ENCODE measurements around the gene ATP6V0B.

ATP6V0B gene

DNA sequence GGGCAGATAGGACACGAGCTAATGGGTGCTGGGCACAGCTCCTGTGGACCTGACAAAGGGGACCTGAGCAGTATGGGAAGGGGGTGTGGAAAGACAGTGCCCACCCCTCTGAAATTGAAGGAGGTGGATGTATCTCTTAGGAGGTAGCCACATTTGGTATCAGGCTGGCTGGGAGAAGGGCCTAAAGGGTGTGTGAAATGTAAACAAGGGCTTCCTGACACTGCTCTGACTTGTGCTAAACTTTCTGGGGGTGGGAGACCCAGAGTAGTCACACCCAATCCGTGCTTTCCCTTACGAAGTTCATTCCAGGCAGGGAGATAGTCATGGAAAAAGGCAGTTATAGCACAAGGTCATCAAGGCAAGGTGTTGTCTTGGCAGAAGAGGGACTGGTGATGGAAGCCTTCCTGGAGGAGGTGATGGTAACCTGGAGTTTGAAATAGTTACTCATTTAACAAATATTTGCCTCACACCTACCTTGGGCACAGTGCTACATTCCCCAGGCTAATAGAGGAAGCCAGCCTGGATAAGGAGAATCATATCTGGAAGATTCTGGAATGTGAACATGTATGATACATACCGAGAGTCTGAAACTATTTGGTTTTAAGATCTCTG is 11.3 kb downstream of the ATP6V0B start:
- no peak for DNase-seq

DNA sequence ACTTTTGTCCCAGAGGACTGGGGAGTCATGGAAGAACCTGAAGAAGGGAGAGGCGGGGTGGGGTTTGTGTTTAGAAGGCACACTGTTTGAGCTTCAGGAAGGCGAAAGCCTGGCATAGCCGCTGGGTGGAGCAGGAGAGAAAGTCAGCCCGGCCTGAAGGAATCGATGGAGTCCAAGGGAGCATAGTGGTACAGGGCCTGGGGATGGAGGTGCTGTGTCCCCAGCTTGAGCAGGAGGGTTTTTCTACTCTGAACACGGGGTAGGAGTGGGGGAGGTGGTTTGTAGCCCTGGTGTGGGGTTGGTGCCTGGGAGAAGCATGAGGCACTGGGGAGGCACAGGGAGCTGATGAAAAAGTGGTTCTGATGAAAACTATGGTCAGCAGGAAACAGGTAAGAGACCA is 12.0 kb downstream of the ATP6V0B start:
- DNase-seq = no peak

DNA sequence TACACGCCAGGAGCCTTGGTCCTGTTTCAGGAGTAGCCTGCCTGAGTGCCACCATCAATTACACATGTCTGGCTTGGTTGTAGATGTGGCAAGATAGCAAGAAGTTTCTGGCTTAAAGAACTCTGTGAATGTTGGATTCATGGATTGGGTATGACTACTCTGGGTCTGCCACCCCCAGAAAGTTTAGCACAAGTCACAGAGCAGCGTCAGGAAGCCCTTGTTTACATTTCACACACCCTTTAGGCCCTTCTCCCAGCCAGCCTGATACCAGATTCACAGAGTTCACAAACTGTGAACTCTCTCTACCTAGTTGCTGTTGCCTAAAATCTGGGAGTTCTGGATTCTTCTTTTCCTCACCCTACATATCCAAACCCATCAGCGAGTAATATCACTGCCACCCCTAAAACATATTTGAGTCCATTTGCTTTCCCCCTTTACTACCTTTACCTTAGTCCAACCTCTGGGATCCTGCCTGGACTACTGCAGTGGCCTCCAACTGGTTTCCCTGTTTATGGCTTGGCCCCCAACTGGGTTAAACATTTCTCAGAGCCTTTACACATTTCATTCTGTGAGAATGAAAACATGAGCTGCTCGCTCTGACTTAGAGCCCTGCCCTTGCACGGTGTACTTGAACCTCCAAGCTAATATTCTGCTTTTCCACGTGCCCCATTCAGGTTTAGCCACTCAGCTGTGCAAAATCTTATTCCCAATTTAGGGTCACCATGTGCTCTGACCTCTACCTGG is 12.6 kb downstream of the ATP6V0B start:
- DNase-seq = no peak

DNA sequence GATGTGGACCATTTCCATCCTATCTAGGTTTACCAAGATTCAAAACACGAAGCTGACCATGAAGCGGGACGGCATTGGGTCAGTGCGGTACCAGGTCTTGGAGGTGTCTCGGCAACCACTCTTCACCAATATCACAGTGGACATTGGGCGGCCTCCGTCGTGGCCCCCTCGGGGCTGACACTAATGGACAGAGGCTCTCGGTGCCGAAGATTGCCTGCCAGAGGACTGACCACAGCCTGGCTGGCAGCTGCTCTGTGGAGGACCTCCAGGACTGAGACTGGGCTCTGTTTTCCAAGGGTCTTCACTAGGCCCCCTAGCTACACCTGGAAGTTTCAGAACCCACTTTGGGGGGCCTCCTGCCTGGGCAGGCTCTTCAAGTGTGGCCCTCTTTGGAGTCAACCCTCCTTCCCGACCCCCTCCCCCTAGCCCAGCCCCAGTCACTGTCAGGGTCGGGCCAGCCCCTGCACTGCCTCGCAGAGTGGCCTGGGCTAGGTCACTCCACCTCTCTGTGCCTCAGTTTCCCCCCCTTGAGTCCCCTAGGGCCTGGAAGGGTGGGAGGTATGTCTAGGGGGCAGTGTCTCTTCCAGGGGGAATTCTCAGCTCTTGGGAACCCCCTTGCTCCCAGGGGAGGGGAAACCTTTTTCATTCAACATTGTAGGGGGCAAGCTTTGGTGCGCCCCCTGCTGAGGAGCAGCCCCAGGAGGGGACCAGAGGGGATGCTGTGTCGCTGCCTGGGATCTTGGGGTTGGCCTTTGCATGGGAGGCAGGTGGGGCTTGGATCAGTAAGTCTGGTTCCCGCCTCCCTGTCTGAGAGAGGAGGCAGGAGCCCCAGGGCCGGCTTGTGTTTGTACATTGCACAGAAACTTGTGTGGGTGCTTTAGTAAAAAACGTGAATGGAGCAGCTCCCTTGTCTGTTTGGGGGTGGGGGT is 15.8 kb downstream of the ATP6V0B start:
- DNase-seq = no peak

DNA sequence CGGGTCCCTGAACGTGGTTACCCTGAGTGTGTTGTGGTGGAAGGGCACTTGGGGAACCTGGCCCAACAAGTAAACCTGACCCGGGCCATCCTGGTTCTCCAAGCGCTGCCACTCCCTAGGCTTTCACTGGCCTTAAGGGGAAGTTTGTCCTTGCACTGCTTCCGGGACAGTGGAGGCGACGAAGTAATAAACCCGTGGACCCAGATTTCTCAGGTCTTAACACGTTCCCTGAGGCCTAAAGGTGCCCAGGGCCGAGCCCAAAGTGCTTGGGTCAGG is 16.4 kb downstream of the ATP6V0B start:
- DNase-seq = no peak

DNA sequence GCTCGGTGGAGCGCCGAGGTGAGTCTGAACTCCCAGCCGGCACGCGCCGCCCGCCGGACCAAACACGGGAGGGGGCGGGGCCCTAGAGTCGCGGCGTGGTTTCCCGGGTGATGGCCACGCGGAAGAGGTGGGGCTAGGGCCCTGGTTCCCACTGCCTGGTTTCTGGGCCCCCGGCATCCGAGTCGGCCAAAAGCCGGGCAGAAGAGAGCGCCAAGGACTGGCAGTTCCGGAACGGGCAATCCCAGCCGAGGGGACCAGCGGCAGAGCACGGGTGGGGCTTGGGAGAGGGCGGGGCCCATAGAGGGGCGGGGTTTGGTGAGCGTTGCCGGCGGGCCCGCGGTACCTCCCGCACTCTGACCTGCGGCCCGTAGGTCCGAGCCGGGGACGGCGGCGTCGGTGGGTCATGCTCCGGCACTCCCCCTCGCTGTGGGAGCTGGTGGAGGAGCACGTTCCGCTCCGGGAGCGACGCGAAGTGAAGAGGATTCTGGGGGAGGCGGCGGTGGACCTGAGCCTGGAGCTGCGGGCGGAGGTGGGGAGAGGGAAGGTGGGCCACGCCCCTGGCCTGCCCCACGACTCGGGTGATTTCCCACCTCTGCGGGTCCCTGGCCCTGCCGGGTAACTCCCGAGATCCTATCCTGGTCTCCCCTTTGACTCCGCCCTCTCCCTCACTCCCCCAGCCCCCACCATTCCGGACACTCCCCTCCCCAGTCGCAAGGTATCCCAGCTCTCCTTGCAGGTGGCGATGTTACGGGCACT is 16.9 kb downstream of the ATP6V0B start, which contains the start of gene CCDC24:
CCDC24 (plus strand) TSS at position 124 of the 756 bp plus-strand sequence; CDS start at position 404, 280 bp downstream.
- peak; percentile 83 for DNase-seq

DNA sequence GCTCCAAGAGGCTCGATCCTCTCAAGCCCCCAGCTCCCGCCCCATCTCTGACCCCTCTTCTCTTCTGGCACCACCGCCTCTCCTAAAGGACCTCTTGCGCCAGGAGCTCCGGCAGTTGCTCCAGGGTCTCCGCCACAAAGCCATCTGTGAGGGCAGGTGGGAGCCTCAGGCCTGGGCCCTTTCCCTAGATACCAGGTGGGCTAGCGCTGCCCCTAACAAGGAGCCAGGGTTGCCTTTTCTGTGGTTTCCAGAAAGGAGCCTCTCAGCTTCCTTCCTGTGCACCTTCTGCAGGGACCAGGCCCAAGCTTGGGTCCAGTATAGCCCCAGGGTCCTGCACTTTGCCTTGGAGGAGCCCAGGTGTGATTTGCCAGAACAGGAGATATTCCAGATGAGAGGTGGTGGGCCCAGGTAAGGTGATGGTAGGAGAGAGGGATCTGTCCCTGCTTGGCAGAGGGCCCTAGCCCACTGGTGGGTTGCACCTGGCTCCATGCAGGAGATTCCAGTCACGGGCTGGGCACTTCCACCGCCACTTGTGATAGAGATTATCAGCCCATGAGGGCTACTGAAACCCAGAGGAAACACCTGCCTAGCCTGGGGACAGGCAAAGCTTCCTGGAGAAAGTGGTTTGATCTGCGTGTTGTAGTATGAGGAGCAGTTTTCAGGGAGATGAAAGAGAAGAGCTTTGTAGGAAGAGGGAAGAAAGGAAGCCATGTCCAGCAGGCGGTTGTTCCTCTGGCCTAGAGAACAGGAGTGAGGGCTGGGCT is 17.7 kb downstream of the ATP6V0B start:
- no peak for DNase-seq

DNA sequence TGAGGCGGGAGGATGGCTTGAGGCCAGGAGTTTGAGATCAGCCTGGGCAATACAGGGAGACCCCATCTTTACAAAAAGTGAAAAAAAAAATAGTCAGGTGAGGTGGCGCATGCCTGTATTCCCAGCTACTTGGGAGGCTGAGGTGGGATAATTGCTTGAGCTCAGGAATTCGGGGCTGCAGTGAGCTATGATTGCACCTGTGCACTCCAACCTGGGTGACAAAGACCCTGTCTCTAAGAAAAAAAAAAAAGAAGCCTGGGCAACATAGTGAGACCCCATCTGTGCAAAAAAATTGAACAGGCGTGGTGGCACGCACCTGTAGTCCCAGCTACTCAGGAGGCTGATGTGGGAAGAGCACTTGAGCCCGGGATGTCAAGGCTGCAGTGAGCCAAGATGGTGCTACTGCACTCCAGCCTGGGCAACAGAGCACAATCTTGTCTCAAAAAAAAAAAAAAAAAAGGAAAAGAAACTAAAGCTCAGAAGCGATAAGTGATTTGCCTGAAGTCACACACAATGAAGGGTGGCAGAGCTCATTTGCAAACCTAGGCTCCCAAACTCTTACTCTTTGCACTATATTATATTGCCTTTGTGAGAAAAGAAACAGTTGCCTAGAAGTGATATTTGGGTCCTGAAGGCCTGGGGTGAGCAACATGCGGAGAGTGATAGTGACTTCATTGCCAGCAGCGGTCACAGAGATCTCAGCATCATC is 18.6 kb downstream of the ATP6V0B start:
- no peak for DNase-seq

DNA sequence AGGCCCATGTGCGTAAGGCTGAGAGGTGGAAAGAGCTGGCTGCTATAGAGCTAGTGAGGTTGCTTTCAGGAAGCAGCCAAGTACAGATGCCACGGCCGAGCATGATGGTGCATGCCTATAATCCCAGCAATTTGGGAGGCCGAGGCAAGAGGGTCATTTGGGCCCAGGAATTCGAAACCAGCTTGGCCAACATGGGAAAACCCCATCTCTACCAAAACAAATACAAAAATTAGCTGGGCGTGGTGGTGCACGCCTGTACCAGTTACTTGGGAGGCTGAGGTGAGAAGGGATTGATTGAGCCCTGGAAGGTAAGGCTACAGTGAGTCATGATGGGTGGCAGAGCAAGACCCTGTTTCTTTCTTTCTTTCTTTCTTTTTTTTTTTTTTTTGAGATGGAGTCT is 19.3 kb downstream of the ATP6V0B start:
- no peak for DNase-seq

DNA sequence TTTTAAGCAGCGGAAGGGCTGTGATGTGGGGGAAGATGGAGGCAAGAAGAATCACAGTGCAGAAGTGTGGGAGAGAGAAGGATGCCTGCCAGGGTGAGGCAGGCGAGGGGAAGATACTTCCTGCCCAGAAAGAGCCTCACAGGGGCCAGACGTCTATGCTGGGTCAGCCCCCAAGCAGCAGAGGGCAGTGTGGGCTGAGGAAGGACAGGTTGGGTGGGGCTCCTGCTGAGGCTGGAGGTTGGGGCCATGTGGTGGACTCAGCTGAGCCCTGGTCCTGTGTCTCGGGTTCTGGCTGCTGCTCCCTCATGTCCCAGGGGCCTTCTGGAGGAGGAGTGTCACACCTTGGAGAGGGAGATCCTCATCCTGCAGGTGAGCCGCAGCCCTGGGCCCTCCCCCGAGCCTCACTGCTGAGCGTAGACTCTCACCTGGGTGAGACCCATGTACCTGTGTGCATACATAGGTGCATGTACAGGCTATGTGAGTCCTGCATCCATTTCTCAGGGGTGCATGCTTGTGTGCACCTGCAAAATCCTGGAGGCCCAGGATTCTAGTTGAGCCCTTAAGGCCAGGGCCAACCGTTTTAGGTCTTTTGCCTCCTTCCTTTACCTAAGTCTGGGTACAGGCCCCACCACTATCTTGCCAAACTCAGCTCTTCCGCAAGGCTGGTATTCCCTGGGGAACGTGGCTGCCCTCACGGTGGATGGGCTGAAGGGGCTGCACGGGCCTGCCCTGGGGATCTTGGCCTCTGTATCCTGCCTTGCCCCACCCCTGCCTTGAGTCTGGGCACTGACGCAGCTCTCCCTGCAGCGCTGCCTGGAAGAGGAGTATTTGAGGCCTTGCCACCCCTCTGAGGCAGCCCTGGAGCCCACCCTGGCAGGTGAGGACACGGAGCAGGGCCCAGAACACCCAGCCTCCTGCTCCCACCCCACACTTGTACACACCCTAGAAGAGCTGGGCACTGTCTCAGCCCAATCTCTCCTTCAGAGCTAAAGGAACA is 20.3 kb downstream of the ATP6V0B start:
- DNase-seq = no peak

DNA sequence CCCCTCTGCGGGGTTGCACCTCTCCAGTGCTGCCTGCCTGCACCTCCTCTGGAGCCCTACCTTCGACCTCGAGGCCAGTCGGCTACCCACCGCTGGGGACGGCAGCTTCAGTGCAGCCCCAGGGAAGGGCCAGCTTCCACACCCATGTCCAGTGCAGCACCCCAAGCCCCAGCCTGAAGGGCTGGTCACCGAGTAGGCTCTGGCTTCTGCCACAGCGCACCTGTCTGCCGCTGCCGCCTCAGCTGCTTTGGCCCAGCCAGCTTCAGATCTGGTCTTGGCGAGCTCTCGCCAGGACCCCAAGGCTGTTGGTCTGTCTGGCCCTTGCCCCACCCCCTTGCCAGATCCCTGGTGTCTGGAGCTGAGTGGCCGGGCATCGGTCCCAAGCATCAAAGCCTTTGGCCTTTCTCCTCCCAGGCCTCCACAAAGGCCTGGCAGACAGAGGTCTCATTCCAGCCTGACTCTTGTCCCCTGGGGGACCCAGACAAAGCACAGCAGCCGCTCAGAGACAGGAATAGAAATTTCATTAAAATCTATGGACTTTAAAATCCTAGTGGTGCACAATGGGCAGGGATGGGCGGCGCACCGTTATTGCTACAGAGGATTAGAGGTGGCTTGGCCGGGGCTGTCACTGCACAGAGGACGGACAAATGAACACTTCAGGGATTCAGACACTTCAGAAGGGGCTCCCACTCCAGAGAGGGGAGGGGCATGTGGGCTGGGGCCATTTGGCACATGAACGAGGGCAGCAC is 21.4 kb downstream of the ATP6V0B start:
- no peak for DNase-seq

DNA sequence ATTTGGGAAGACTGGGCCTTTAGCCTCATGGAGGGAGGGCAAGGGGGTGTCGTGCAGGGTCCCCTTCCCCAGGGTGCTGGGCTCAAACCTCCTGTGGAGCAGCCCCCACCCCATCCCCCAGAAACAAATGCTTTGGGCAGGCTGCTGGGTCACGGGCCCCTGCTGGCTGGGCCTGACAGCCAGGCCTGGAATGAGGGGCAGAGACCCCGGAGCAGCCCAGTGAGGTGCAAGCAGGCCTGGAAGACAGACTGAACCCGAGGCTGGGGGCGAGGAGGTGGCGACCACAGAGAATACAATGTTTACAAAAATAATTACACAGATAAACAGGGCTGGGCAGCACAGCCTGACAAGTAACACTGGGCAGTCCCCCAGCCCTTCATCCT is 22.0 kb downstream of the ATP6V0B start:
- no peak for DNase-seq

DNA sequence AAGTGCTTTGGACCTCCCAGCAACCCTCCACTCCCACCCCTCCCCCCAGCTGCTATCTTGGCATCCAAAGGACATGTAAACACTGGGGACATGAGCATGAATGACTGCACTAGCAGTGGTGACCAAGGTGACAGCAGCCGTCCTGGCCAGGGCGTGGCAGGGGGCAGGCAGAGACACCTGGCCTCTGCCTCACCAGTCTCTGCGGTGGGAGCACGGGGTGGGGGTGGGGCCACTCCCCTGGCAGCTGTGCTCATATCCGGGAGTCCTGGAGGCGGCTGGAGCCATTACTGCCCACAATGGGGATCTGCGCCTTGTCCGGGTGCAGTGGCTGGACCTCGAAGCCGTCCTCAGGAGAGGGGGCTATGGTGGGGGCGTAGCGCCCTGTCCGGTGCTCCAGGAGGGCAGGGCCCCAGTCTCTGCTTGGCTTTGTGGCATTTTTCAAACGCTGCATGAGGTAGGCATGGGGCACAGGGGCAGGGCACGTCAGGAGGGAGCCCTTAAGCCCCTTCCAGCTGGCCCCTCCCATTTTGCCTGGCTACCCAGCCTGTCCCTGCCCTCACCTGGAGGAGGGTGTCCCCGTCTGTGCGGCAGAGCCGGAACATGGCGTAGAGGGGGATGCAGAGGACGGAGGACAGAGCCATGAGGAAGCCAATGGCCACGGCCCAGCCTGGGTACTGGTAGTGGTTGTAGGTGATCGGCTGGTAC is 22.7 kb downstream of the ATP6V0B start:
- DNase-seq = no peak

DNA sequence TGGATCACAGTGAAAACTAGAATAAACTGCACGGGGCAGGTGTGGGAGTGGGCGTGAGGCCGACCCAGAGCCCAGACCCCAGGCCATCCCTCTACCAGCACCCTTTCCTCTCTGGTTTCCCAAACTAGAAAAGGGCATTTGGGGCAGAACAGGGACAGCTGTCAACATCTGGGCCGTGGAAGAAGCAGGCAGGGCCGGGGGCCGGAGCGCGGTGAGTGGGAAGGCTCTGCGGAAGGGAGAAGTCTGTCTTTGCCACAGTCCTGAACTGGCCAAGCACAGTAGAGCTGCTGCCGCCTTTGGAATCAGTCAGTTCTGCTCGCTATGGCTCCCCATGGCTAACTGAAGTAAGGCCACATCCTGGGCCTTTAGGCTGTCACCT is 23.2 kb downstream of the ATP6V0B start:
- no peak for DNase-seq

DNA sequence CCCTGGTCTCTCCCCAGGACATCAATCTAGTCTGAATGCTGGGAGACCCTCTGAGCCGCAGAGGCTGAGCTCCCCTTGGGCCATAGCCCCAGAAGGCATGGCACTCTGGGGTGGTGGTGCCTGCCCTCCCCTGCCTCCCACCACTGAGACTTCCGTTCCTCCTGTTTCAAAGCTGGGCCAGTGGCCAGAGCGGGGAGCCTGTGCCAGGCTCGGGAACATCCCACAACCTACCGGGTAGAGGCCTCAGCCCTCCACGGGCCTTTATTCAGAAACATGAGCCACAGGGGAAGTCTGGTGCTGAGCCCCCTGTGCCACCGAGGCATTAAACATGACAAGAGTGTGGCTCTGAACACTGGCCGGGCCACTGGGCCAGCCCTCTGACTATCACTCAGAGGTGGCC is 24.7 kb downstream of the ATP6V0B start:
- DNase-seq = no peak

DNA sequence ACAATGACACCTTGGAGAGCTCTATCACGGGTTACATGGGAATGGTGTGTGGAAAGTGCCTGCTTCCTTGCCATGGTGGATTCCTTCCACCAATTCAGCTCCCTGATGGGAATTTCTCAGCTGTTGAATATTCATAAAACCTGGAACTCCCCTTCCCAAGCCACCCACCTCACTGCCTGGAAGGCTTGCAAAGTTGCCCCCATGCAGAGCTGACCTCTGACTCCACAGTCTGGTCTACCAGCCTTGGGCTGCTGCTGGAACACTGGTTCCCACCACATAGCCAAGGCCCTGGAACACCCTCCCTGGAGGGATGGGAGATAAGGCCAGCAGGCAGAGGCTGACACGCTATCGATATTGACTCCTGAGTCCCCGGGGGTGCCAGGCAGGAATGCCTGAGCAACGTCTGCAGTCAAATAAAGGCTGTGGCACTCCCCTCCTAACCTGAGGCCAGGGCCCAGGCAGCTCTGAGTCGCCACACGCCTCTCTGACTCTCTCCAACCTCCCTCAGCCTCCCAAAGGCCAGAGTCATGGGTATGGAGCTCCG is 25.4 kb downstream of the ATP6V0B start:
- DNase-seq = no peak

DNA sequence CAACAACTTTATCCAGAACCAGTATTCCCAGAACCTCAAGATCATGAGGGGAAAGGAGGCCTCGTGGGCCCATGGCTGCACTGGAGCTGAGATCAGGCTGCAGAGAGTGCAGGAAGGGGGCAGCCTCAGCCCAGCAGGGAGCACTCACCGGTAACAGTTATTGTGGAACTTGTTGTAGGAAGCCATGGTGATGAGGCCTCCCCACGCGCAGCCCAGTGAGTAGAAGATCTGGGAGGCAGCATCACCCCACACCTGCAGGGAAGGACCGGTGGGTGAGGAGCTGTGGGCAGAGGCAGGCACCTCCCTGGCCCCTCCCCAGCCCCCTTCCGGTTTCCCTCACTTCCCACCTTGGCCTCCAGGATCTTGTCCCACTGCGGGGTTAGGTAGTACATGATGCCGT is 27.4 kb downstream of the ATP6V0B start:
- DNase-seq = no peak

DNA sequence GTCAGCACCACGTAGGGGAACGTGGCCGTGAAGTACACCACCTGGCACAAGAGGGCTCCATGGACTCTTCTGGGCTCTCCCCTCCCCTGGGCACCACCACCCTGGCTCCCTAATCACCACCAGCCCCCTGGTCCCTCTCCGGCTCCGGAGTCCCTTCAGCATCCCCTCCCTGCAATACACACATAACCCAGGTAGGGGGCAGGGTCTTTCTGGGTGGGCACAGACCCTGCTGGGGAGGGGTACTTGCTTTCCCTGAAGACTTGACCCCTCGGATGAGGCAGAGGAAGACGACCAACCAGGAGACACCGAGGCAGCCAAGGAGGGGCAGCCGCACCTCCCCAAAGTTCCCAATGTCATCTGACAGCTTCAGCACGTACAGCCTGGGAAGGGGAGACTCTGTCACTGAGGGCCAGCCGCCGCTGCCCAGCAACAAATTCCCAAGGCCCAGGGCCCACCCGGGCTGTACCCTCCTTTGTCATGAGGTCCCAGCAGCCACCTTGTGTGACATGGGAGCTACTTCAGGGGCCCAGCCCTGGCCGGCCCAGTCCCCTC is 27.9 kb downstream of the ATP6V0B start:
- no peak for DNase-seq
